CD4-positive, CD25-positive, alpha-beta regulatory T cell (primary cell): Measurements from ENCODE around the gene COA7. TPM values are rescaled to one million over a fixed set of nuclear protein-coding genes. Genes with fewer than 3 reads are reported as not detected.
A peak's percentile ranks its signal among the peaks of the same experiment; 100 is the strongest.

Experiments
- ATAC-seq, 2 donors: fragments of 150-1000 bp; cut with Tn5 transposase; one replicate each; pipeline ENCODE4 v1.10.0; 2021; ENCODE audit warnings: low read depth in 2 of 2, moderate number of reproducible peaks in 2 of 2, moderate library complexity in 1 of 2
- DNase-seq, 3 donors: peaks; one replicate each; pipeline versions ENCODE4 v3.0.0 to v3.0.0-alpha.2; 2012 to 2022; ENCODE audit warnings: mixed read lengths in 1 of 3
- H3K27ac ChIP-seq: one replicate; pipeline ENCODE4 v1.7.0; 2013; ENCODE audit warnings: mild to moderate bottlenecking, low read length; ENCODE audit not compliant: insufficient read depth, poor library complexity, severe bottlenecking
- H3K27me3 ChIP-seq: one replicate; pipeline ENCODE4 v1.7.0; 2013; ENCODE audit warnings: low read length; ENCODE audit not compliant: control insufficient read depth, insufficient read depth
- H3K36me3 ChIP-seq: one replicate; pipeline ENCODE4 v1.7.0; 2013; ENCODE audit warnings: mild to moderate bottlenecking, low read length, moderate library complexity; ENCODE audit not compliant: control insufficient read depth, insufficient read depth
- H3K4me1 ChIP-seq: 2 replicates; pipeline ENCODE4 v1.7.0; 2013; ENCODE audit warnings: mild to moderate bottlenecking, low read length; ENCODE audit not compliant: insufficient read depth, control insufficient read depth, poor library complexity, severe bottlenecking
- H3K4me3 ChIP-seq: one replicate; pipeline ENCODE4 v1.7.0; 2013; ENCODE audit warnings: low read depth, mild to moderate bottlenecking, low read length, moderate library complexity
- H3K9me3 ChIP-seq, 2 experiments: 1 replicate in 1 of 2; 2 replicates in 1 of 2; pipeline ENCODE4 v1.7.0; 2013; ENCODE audit warnings: low read length in 2 of 2, mild to moderate bottlenecking in 1 of 2, moderate library complexity in 1 of 2; ENCODE audit not compliant: control insufficient read depth in 2 of 2
- H3K27ac Mint-ChIP-seq, 3 donors: one replicate each; pipeline ENCODE4 v1.8.0; 2020 to 2022; ENCODE audit warnings: mild to moderate bottlenecking in 3 of 3, mixed read lengths in 3 of 3, moderate library complexity in 2 of 3
- H3K27me3 Mint-ChIP-seq: one replicate; pipeline ENCODE4 v1.8.0; 2022; ENCODE audit warnings: mild to moderate bottlenecking, mixed read lengths
- H3K36me3 Mint-ChIP-seq: one replicate; pipeline ENCODE4 v1.8.0; 2020; ENCODE audit warnings: mixed read lengths
- H3K4me1 Mint-ChIP-seq, 4 donors: one replicate each; pipeline ENCODE4 v1.8.0; 2020 to 2022; ENCODE audit warnings: mixed read lengths in 4 of 4, mild to moderate bottlenecking in 1 of 4
- H3K4me3 Mint-ChIP-seq, 4 donors: one replicate each; pipeline ENCODE4 v1.8.0; 2020 to 2022; ENCODE audit warnings: mild to moderate bottlenecking in 4 of 4, mixed read lengths in 4 of 4, moderate library complexity in 3 of 4
- H3K9me3 Mint-ChIP-seq, 7 donors: one replicate each; pipeline ENCODE4 v1.8.0; 2020 to 2022; ENCODE audit warnings: mixed read lengths in 7 of 7, mild to moderate bottlenecking in 3 of 7, moderate library complexity in 2 of 7
- polyA plus RNA-seq, 4 donors: library from polyadenylated mRNA; unstranded; fragments of 300-500 nt; fragmentation: Illumina TruSeq; gene quantifications; one replicate each; pipeline ENCODE4 v1.2.3, GENCODE V29; 2021
- total RNA-seq: library from RNA; stranded (reverse); gene quantifications from one replicate; pipeline ENCODE4 v1.2.3, GENCODE V29; 2022

COA7 gene
- total and polyA plus RNA-seq, 5 donors from 2014 or later = 2.4 to 5.4 (median 3.9) TPM

DNA sequence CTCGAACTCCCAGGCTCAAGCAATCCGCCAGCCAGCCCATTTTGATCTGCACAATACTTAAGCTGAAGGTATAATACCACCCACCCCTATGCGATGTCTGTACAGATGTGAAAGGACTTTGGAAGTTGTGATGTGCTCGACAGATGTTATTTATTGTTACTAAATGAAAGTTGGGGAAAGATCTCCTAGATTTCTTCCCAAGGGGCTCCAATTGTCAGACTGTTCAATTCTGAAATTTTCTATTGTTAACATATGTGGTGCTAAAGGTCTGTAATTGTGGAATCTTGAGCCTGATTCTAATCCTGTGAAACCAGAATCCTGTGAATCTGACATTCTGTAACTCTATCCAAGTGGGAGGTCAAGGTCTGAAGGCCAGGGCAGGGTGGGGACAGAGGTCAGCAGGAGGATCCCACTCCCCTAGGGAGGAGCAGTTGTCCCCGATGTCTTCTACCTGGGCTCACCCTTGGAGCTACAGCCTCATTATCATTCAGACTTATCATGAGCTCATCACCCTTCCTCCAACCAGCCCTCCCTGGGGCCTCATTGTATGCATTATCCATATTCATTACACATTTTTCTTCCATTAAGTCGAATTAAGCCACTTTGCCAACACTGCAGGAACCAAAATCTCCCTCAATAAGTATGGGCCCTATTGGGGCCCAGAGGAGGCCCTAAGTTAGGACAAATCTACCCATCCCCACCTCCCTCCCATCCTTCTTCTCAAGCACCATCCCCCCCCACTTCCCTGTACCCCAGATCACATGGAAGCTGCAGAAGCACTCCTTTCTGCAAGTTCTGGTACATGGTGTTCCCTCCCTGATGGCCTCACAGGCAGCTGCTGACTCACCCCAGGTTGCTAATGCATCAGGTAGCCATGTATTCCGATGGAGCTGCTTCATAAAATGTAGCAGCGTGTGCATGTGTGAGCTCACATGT is 32.9 kb downstream of the COA7 start:
- no peak overlapping the region for H3K4me3 Mint-ChIP-seq
- no peaks in the 10 kb centered on the region for H3K4me1 ChIP-seq
- H3K27me3 ChIP-seq = no peaks in the 10 kb centered on the region
- H3K9me3 Mint-ChIP-seq = no peaks in the 10 kb centered on the region
- no peaks in the 10 kb centered on the region for H3K27me3 Mint-ChIP-seq
- DNase-seq (no peak), ATAC-seq (no peak)
- peaks cover 0 to 10% (median 2%) of the 10 kb centered on the region in 4 donors for H3K4me1 Mint-ChIP-seq
- H3K4me3 ChIP-seq = no peak overlapping the region
- peaks cover 17% of the 10 kb centered on the region for H3K36me3 ChIP-seq
- no peaks in the 10 kb centered on the region for H3K9me3 ChIP-seq
- no peak overlapping the region for H3K27ac ChIP-seq
- H3K36me3 Mint-ChIP-seq = peaks cover 25% of the 10 kb centered on the region
- peak overlapping the region in 1 of 3 donors; percentile 65 for H3K27ac Mint-ChIP-seq

DNA sequence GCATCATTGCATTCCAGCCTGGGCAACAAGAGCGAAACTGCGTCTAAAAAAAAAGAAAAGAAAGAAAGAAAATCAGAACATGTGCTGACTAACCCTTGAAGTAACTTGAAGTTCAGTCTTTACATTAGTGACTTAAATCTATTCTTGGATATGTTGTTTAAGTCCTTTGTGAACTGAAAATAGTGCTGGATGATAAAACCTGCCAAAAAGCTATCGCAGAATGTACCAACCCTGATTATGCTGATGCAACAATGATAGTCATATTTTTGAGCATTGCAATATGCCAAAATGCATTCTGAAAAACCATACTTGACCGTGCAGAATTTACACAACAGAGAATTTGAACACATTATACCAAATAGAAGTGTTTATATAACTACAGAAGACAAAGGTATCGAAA is 34.4 kb downstream of the COA7 start:
- H3K4me3 Mint-ChIP-seq = no peak overlapping the region

DNA sequence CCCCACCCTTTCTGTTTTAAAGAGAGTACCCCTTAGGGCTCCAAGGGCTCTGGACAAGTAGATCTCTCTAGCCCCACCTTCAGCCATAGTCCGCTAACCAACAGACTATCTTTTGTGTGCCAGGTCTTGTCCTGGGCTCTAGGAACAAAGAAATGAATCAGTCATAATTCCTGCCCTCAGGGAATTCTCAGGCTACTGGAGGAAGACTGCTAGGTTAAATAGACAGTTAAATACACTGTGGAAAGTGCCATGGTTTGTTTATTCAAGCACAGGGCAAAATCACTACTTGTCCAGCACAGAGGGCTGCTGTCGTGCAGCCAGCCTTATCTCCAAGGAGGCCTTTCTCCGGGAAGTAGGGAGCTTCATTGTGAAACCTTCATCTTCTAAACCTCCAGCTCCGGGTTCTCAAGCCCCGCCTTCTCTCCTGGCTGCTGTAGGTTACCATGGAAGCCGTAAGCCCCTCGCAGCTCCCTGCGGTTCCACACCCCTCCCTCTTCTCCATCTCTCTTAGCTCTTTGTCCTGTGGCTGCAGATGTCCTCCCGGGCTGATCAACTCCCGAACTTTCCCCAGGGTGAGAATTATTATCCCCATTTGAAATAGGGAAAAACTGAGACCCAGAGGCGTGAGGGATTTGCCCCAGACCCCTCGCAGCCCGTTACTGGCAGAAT is 35.4 kb downstream of the COA7 start:
- Histone ChIP-seq H3K4me3 (no peak overlapping the region), H3K27me3 (no peaks in the 10 kb centered on the region), H3K9me3 (no peaks in the 10 kb centered on the region), H3K4me1 (no peaks in the 10 kb centered on the region), H3K36me3 (peaks cover 11% of the 10 kb centered on the region), H3K27ac (no peak overlapping the region)
- Mint-ChIP-seq H3K4me1 (peaks cover 0 to 10% (median 3%) of the 10 kb centered on the region in 4 donors), H3K4me3 (no peak overlapping the region), H3K9me3 (no peaks in the 10 kb centered on the region), H3K27me3 (no peaks in the 10 kb centered on the region), H3K27ac (peak overlapping the region in 1 of 3 donors; percentile 77), H3K36me3 (peaks cover 17% of the 10 kb centered on the region)
- DNase-seq (no peak), ATAC-seq (no peak)

More for the DNA sequence above, 34.4 kb downstream of the COA7 start:
- H3K9me3 ChIP-seq = no peaks in the 10 kb centered on the region
- H3K36me3 ChIP-seq = peaks cover 20% of the 10 kb centered on the region
- H3K36me3 Mint-ChIP-seq = peaks cover 24% of the 10 kb centered on the region
- H3K4me3 ChIP-seq = no peak overlapping the region
- peaks cover 0 to 10% (median 3%) of the 10 kb centered on the region in 4 donors for H3K4me1 Mint-ChIP-seq
- H3K27me3 ChIP-seq = no peaks in the 10 kb centered on the region
- H3K27ac Mint-ChIP-seq = no peak overlapping the region
- H3K27me3 Mint-ChIP-seq = no peaks in the 10 kb centered on the region
- DNase-seq (no peak), ATAC-seq (no peak)
- H3K9me3 Mint-ChIP-seq = no peaks in the 10 kb centered on the region
- no peak overlapping the region for H3K27ac ChIP-seq
- H3K4me1 ChIP-seq = no peaks in the 10 kb centered on the region

DNA sequence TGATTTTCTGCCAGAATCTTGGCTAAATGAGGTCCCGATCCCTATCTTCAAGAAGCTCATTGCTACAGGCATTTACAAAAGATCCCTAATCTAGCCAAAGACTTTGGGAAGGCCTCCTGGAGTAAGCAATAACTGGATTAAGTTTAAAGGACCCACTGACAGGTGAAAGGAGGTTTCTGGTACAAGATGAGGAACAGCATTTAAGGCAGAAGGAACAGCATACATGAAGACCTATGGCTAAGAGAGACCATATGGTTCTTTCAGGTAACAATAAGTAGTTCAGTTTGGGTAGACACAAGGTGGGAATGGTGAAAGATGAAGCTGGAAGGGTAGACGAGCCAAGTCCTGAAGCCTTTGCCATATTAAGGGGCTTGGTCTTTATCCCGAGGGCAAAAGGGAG is 37.3 kb downstream of the COA7 start:
- H3K27me3 Mint-ChIP-seq = no peaks in the 10 kb centered on the region
- ATAC-seq (no peak), DNase-seq (no peak)
- no peak overlapping the region for H3K4me3 Mint-ChIP-seq
- Histone ChIP-seq H3K27ac (no peak overlapping the region), H3K36me3 (peaks cover 19% of the 10 kb centered on the region), H3K27me3 (no peaks in the 10 kb centered on the region), H3K4me1 (no peaks in the 10 kb centered on the region), H3K9me3 (no peaks in the 10 kb centered on the region), H3K4me3 (no peak overlapping the region)
- peaks cover 28% of the 10 kb centered on the region for H3K36me3 Mint-ChIP-seq
- H3K9me3 Mint-ChIP-seq = no peaks in the 10 kb centered on the region
- peak overlapping the region in 2 of 3 donors; percentile 9 to 44 for H3K27ac Mint-ChIP-seq
- H3K4me1 Mint-ChIP-seq = peaks cover 0 to 8% (median 5%) of the 10 kb centered on the region in 4 donors

DNA sequence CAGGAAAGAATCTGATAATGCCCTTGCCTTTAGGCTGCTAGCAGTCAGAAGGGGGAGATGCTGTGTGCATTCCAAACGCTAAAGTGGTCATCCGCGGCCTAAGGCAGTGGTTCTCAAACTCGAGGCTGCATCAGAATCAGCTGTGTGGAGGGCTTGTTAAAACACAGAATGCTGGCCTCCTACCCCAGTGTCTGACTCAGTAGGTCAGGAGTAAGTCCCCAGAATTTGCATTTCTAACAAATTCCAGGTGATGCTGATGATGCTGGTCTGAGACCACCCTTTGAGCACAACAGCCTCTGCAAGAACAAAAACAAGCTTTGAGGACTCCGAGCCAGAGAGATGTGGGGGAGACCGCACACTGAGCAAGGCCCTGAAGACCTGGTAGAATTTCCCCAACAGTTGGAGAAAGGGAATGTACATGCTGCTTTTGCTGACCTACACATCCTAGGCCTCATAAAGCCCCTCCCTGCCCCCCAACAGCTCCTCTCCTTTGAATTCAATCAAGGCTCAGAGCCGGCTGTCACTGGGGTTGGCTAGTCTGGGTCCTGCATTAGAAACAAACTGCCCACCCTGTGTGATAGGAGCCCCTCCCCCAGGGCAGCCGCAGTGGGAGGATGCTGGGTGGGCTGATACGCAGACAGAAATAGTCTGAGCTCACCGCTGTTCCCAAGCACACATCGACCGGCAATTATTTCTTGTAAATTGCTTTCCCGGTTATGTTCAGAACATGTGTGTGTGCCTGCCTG is 38.1 kb downstream of the COA7 start:
- peaks cover 32% of the 10 kb centered on the region for H3K36me3 Mint-ChIP-seq
- H3K27me3 ChIP-seq = no peaks in the 10 kb centered on the region
- H3K9me3 Mint-ChIP-seq = no peaks in the 10 kb centered on the region
- no peaks in the 10 kb centered on the region for H3K4me1 ChIP-seq
- H3K4me3 ChIP-seq = no peak overlapping the region
- no peak for DNase-seq
- no peak overlapping the region for H3K4me3 Mint-ChIP-seq
- no peak overlapping the region for H3K27ac ChIP-seq
- H3K27ac Mint-ChIP-seq = peak overlapping the region; percentile 35 to 79 (median 60)
- peaks cover 19% of the 10 kb centered on the region for H3K36me3 ChIP-seq
- no peak for ATAC-seq
- H3K4me1 Mint-ChIP-seq = peaks cover 0 to 11% (median 6%) of the 10 kb centered on the region in 4 donors
- H3K27me3 Mint-ChIP-seq = no peaks in the 10 kb centered on the region
- no peaks in the 10 kb centered on the region for H3K9me3 ChIP-seq

DNA sequence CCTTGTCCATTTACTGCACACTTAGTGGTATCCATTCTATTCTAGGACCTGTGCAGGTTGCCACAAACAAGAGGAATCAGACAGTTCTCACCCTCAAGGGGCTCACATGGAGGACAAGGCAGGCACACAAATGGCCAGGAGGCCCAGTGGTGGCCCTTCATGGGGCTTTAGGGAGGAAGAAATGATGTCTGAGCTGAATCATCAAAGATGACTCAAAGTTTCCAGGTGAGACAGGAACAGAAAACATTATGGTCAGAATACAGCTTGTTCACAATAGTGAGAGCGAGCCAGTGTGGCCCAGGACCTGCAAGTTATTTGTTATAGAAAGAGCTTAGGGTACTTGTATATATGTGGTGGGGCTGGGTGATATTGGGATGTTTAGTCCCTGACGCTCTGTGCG is 38.8 kb downstream of the COA7 start:
- no peak overlapping the region for H3K4me3 Mint-ChIP-seq
- H3K36me3 Mint-ChIP-seq = peaks cover 35% of the 10 kb centered on the region
- H3K36me3 ChIP-seq = peaks cover 19% of the 10 kb centered on the region

DNA sequence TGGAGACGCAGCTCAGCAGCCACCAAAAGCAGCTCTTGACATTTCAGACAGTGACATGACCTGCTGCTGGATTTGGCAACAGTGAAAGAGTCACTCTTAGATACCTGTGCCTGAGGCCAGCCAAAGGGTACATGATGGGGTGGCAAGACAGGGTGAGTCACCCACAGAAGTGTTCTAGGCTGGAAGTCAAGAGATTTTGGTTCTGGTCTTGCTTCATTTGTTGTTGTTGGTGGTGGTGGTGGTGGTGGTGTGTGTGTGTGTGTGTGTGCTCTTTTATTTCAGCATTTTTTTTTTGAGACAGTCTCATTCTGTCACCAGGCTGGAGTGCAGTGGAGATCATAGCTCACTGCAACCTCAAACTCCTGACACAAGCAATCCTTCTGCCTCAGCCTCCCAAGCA is 39.4 kb downstream of the COA7 start:
- ATAC-seq (peak; percentile 35 to 40), DNase-seq (peak in 1 of 3 donors; percentile 23)
- Mint-ChIP-seq H3K36me3 (peaks cover 40% of the 10 kb centered on the region), H3K9me3 (no peaks in the 10 kb centered on the region), H3K4me3 (no peak overlapping the region), H3K4me1 (peaks cover 0 to 11% (median 8%) of the 10 kb centered on the region in 4 donors), H3K27ac (peak overlapping the region in 2 of 3 donors; percentile 25 to 35), H3K27me3 (no peaks in the 10 kb centered on the region)
- H3K4me3 ChIP-seq = no peak overlapping the region
- H3K27ac ChIP-seq = no peak overlapping the region
- no peaks in the 10 kb centered on the region for H3K9me3 ChIP-seq
- no peaks in the 10 kb centered on the region for H3K27me3 ChIP-seq
- H3K4me1 ChIP-seq = no peaks in the 10 kb centered on the region
- peaks cover 19% of the 10 kb centered on the region for H3K36me3 ChIP-seq

More for the DNA sequence above, 38.8 kb downstream of the COA7 start:
- Histone ChIP-seq H3K27ac (no peak overlapping the region), H3K9me3 (no peaks in the 10 kb centered on the region), H3K4me1 (no peaks in the 10 kb centered on the region), H3K27me3 (no peaks in the 10 kb centered on the region), H3K4me3 (no peak overlapping the region)
- ATAC-seq (no peak), DNase-seq (peak in 1 of 3 donors; percentile 30)
- Mint-ChIP-seq H3K4me1 (peaks cover 0 to 11% (median 6%) of the 10 kb centered on the region in 4 donors), H3K9me3 (no peaks in the 10 kb centered on the region), H3K27ac (peak overlapping the region in 2 of 3 donors; percentile 35 to 79), H3K27me3 (no peaks in the 10 kb centered on the region)
